ENCODE results near the gene DNAH14. TPM values are rescaled to one million over a fixed set of nuclear protein-coding genes. Genes with fewer than 3 reads are reported as not detected.

The DNAH14 gene
- total and polyA plus RNA-seq, 2 donors (not counting 1 experiment from before 2014, with no cell fraction given): not detected

- Histone ChIP-seq H2AFZ (ENCODE audit: insufficient read depth, low read depth, low read length, poor library complexity, severe bottlenecking) (no peak overlapping the region), H3K27me3 (replicated peaks in 1 of 4; ENCODE audit: control extremely low read depth in 1 of 4, control insufficient read depth in 3 of 4, insufficient read depth in 4 of 4, low read length in 3 of 4) (no peaks in the 10 kb centered on the region), H3K9ac (ENCODE audit: low read length) (no peak overlapping the region), H3K4me1 (ENCODE audit: control insufficient read depth in 2 of 2, insufficient read depth in 2 of 2, low read length in 2 of 2) (no peaks in the 10 kb centered on the region), H3K4me2 (replicated peaks; ENCODE audit: low read depth, low read length, poor library complexity, severe bottlenecking) (no peak overlapping the region), H3K27ac (ENCODE audit: low read length in 2 of 2) (no peak overlapping the region), H3K4me3 (ENCODE audit: control extremely low read depth in 1 of 5, extremely low read depth in 1 of 5, insufficient read depth in 1 of 5, low read depth in 2 of 5, low read length in 4 of 5) (no peak overlapping the region), H3K36me3 (replicated peaks in 1 of 2; ENCODE audit: control extremely low read depth in 1 of 2, control insufficient read depth in 1 of 2, extremely low read depth in 1 of 2, insufficient read depth in 2 of 2, low read length in 1 of 2) (no peaks in the 10 kb centered on the region), H3K79me2 (ENCODE audit: control insufficient read depth, insufficient read depth, low read length) (no peaks in the 10 kb centered on the region), H3K9me3 (ENCODE audit: control extremely low read depth in 1 of 3, control insufficient read depth in 2 of 3, insufficient read depth in 1 of 3, low read length in 2 of 3) (no peaks in the 10 kb centered on the region), H4K20me1 (ENCODE audit: control insufficient read depth, insufficient read depth, low read length, poor library complexity, severe bottlenecking) (no peaks in the 10 kb centered on the region)
- H3K27me3 Mint-ChIP-seq: no peaks in the 10 kb centered on the region
- H3K4me3 Mint-ChIP-seq: no peak overlapping the region
- TF ChIP-seq EZH2 (IDR thresholded peaks at IDR 0.05; ENCODE audit: borderline replicate concordance, insufficient read depth, low read depth, low read length, poor library complexity, severe bottlenecking) (no peak), CTCF (IDR thresholded peaks at IDR 0.05) (no peak)
- WGBS (ENCODE audit: insufficient coverage): 100% methylated on average over 1 of the region's 1 CpG
- H3K27ac Mint-ChIP-seq: no peak overlapping the region
- ATAC-seq (ENCODE audit: low read depth): no peak
- no peaks in the 10 kb centered on the region for H3K4me1 Mint-ChIP-seq
- no peaks in the 10 kb centered on the region for H3K9me3 Mint-ChIP-seq (ENCODE audit: insufficient read depth)
- no peak for DNase-seq
- intact Hi-C loops (cut with micrococcal nuclease): no loop called here
- POLR2A ChIA-PET: no interaction called here
- CTCF ChIA-PET: no interaction called here
Observed at GRCh38 chr1:225114354-225114990, 185.0 kb downstream of the DNAH14 start.

GRCh38 chr1:225119307-225119706 lies 189.8 kb downstream of the DNAH14 start:
- no peak for DNase-seq
- TF ChIP-seq EZH2 (IDR thresholded peaks at IDR 0.05; ENCODE audit: borderline replicate concordance, insufficient read depth, low read depth, low read length, poor library complexity, severe bottlenecking) (no peak), CTCF (IDR thresholded peaks at IDR 0.05) (no peak)
- Histone ChIP-seq H3K36me3 (replicated peaks in 1 of 2; ENCODE audit: control extremely low read depth in 1 of 2, control insufficient read depth in 1 of 2, extremely low read depth in 1 of 2, insufficient read depth in 2 of 2, low read length in 1 of 2) (no peaks in the 10 kb centered on the region), H3K27me3 (replicated peaks in 1 of 4; ENCODE audit: control extremely low read depth in 1 of 4, control insufficient read depth in 3 of 4, insufficient read depth in 4 of 4, low read length in 3 of 4) (no peaks in the 10 kb centered on the region), H4K20me1 (ENCODE audit: control insufficient read depth, insufficient read depth, low read length, poor library complexity, severe bottlenecking) (no peaks in the 10 kb centered on the region), H3K4me1 (ENCODE audit: control insufficient read depth in 2 of 2, insufficient read depth in 2 of 2, low read length in 2 of 2) (no peaks in the 10 kb centered on the region), H3K9ac (ENCODE audit: low read length) (no peak overlapping the region), H3K9me3 (ENCODE audit: control extremely low read depth in 1 of 3, control insufficient read depth in 2 of 3, insufficient read depth in 1 of 3, low read length in 2 of 3) (no peaks in the 10 kb centered on the region), H2AFZ (ENCODE audit: insufficient read depth, low read depth, low read length, poor library complexity, severe bottlenecking) (no peak overlapping the region), H3K4me2 (replicated peaks; ENCODE audit: low read depth, low read length, poor library complexity, severe bottlenecking) (no peak overlapping the region), H3K79me2 (ENCODE audit: control insufficient read depth, insufficient read depth, low read length) (no peaks in the 10 kb centered on the region), H3K27ac (ENCODE audit: low read length in 2 of 2) (no peak overlapping the region), H3K4me3 (ENCODE audit: control extremely low read depth in 1 of 5, extremely low read depth in 1 of 5, insufficient read depth in 1 of 5, low read depth in 2 of 5, low read length in 4 of 5) (no peak overlapping the region)
- POLR2A ChIA-PET: no interaction called here
- ATAC-seq (ENCODE audit: low read depth): no peak
- no peaks in the 10 kb centered on the region for H3K27me3 Mint-ChIP-seq
- 100% methylated on average over 1 of the region's 3 CpGs for WGBS (ENCODE audit: insufficient coverage)
- H3K4me3 Mint-ChIP-seq: no peak overlapping the region
- CTCF ChIA-PET: no interaction called here
- intact Hi-C loops (cut with micrococcal nuclease): no loop called here
- no peak overlapping the region for H3K27ac Mint-ChIP-seq
- H3K4me1 Mint-ChIP-seq: no peaks in the 10 kb centered on the region
- no peaks in the 10 kb centered on the region for H3K9me3 Mint-ChIP-seq (ENCODE audit: insufficient read depth)

Data from B cell (primary cell).